VCaP (cell line): ENCODE results near the gene RHBDD1.

ENCODE experiments used
- H3K27ac ChIP-seq: fragments of 450-650 bp; 2 replicates; pipeline ENCODE4 v1.5.1; 2017
- TF ChIP-seq, protein P1 (sequence below): fragments of 450-650 bp; conservative IDR thresholded peaks from 2 replicates; pipeline ENCODE4 v1.5.1; 2017; ENCODE audit warnings: mild to moderate bottlenecking, moderate library complexity

The RHBDD1 gene

DNA sequence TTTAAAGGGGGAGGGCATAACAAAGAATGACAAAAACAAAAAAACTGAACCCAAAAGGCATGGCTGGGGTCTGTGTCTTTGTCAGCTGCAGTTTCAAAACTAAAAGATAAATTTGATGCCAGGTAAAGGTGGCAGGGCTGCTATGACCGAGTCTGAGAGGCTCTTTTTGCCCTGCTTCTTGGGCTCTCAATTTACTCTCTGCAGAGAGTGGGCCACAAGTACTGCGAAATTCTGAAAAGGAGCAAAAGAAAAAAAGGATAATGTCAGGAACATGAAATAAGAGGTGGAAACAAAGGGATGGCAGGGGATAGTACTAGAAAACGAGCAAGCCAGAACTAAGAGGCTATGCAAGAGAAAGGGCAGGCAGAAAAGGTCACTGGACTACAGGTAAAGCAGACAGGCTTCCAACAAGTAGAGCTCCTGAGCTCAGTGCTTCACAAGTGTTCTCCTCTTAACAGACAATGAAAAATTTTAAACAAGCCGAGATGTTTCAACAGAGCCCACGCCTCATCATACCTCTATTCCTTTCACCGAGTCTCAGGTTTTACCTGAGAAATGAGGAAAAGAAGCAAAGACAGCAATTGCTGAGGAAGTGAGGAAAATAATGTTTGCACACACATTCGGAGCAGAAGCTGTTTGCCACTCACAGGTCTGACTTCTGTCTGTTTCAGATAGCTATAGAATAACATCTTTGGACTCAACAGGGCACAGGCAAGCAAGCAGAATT, 43.5 kb upstream of the RHBDD1 start:
- TF ChIP-seq, protein P1, sequence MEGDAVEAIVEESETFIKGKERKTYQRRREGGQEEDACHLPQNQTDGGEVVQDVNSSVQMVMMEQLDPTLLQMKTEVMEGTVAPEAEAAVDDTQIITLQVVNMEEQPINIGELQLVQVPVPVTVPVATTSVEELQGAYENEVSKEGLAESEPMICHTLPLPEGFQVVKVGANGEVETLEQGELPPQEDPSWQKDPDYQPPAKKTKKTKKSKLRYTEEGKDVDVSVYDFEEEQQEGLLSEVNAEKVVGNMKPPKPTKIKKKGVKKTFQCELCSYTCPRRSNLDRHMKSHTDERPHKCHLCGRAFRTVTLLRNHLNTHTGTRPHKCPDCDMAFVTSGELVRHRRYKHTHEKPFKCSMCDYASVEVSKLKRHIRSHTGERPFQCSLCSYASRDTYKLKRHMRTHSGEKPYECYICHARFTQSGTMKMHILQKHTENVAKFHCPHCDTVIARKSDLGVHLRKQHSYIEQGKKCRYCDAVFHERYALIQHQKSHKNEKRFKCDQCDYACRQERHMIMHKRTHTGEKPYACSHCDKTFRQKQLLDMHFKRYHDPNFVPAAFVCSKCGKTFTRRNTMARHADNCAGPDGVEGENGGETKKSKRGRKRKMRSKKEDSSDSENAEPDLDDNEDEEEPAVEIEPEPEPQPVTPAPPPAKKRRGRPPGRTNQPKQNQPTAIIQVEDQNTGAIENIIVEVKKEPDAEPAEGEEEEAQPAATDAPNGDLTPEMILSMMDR = no peak
- H3K27ac ChIP-seq = peak overlapping the region; percentile 91

- H3K27ac ChIP-seq = peak overlapping the region; percentile 52
- TF ChIP-seq, protein P1 = no peak
Measured at GRCh38 chr2:226793646-226794045, 42.2 kb upstream of the RHBDD1 start.

DNA sequence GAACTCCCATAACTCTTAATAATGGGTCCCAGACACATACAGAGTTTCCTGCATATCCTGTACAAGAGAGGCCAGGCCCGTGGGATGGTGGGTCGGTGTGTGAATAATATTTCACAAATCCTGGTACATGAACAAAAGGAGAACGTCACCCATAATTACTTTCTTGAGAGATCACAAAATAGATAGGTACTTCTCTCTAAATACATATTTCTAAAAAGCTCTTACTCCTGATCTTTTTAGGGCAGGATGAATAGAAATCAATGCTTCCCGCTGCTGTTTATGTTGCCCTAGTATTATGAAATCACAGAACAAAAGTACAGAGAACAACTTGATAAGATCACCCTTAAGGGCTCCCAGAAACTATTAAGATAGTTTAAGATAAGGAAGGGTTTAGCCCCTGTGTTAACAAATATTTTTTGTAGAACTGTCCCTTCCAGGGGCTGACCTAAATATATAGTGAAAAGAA, 41.6 kb upstream of the RHBDD1 start:
- H3K27ac ChIP-seq = peak overlapping the region; percentile 52

GRCh38 chr2:226794751-226795171, 41.1 kb upstream of the RHBDD1 start:
- peak overlapping the region; percentile 52 for H3K27ac ChIP-seq
- TF ChIP-seq, protein P1 = no peak

More for the DNA sequence above, 41.6 kb upstream of the RHBDD1 start:
- TF ChIP-seq, protein P1 = no peak

DNA sequence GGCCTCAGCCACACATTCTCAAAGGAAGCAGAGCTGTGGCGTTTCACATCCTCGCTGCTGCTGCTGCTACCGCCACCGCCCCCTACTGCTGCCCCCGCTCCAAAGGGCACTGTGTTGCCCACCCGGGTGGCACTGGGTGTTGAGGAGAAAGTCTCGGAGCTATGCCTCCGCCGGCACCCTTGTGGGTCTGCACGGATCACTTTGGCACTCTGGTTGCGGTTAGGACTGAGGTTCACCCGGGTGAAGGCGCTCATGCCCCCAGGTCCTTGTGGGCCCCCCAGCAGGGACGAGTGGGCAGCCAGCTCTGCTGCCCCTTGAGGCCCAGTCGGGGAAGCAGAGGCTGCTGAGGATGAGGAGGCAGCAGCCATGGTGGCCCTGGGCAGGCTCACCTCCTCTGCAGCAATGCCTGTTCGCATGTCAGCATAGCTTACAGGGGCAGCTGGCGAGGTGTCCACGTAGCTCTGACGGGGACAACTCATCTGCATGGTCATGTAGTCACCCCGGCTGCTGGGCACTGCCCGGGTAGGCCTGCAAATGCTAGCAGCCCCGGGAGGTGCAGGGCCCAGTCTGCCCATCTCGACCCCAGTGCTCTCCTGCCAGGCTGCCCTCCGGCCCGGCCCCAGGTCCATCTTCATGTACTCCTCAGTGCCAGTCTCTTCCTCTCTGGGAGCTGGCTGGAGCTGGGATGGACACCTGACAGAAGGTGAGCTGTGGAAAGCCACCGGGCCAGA, 40.4 kb upstream of the RHBDD1 start:
- TF ChIP-seq, protein P1 = no peak
- peak overlapping the region; percentile 52 for H3K27ac ChIP-seq

- peak overlapping the region; percentile 52 for H3K27ac ChIP-seq
Measured at GRCh38 chr2:226796012-226796839, 39.6 kb upstream of the RHBDD1 start.

More at GRCh38 chr2:226796012-226796839, 39.6 kb upstream of the RHBDD1 start:
- TF ChIP-seq, protein P1 = no peak
